ENCODE measurements around the gene MAMDC4. TPM values are rescaled to one million over a fixed set of nuclear protein-coding genes. Genes with fewer than 3 reads are reported as not detected.
A peak's percentile ranks its signal among the peaks of the same experiment; 100 is the strongest.
"Not testable (repeated sequence)": the region's sequence is repeated elsewhere in the genome, so short reads cannot be mapped to it uniquely, and the experiment has no call there.

The MAMDC4 gene
- total RNA-seq, 1 donor from 2014 or later, result 8.5 TPM

DNA sequence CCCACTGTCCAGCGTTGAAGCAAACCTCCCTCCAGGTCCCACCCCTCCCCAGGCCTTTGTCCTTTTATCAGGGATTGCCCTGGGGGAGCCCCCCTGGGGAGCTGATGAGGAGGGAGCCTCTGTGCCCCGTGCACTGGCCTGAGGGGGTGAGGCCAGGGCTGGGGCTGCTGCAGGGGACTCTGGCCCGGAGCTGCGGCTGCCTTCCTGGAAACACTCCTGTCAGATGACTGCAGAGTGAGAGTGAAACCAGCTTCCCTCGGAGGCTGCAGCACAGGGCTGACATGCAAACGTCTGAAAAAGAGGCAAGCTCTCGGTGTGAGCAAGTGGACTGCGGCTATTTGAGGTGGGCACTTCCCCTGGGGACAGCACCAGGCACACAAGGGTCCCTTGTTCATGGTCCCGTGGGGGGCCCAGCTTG, 29.6 kb downstream of the MAMDC4 start:
- Histone ChIP-seq H2AFZ (ENCODE audit: low read depth, low read length) (peak overlapping the region; percentile 63), H3K9ac (ENCODE audit: low read length) (no peak overlapping the region)
- peaks cover 7% of the 10 kb centered on the region for H3K4me1 Mint-ChIP-seq (ENCODE audit: low read depth, unreplicated experiment)

DNA sequence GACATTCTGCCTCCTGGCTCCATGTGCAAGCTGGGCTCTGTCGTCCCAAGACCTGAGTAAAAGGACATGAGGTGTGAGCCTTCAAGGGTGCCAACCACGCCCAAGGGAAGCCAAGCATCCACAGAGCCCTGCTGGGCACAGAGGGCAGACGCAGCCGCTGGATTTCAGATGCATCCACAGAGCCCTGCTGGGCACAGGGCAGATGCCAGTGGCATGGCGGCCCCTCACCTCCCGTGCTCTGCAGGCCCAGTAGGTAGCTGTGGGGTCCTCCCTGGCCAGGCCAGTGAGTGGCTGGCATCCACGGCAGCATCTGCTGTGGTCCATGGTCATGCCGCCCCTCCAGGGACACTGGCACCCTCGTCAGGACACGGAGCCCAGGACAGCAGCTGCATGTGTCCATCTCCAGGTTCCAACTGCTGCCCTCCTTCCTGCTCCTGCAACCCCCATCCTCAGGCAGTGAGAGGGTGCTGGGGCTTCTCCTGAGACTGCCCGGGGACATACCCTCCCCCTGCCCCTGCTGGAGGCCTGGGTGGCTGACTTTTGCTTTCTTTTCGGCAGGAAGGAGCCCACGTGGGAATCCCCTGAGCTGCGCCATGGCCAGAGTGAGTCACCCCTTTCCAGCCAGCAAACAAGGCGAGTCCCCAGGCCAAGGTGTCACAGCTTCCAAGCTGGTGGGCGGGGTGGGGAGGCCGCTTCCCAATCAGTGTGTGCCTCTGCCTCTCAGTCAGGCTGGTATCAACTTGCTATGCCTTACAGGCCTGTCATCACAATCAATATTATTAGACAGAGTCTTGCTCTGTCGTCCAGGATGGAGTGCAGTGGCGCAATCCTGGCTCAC, 30.2 kb downstream of the MAMDC4 start:
- FAIRE-seq (no peak), DNase-seq (ENCODE audit: low read depth) (peak; percentile 67)
- peaks cover 8% of the 10 kb centered on the region for H3K79me2 ChIP-seq (ENCODE audit: insufficient read depth, low read length)
- no peaks in the 10 kb centered on the region for H3K9me3 Mint-ChIP-seq (ENCODE audit: unreplicated experiment)
- H3K4me1 Mint-ChIP-seq (ENCODE audit: low read depth, unreplicated experiment), result peaks cover 9% of the 10 kb centered on the region
- no peaks in the 10 kb centered on the region for H3K27me3 Mint-ChIP-seq (ENCODE audit: low read depth, unreplicated experiment)
- no peaks in the 10 kb centered on the region for H3K9me3 ChIP-seq (ENCODE audit: insufficient read depth, low read depth, low read length)
- H3K36me3 Mint-ChIP-seq (ENCODE audit: low read depth, unreplicated experiment), result no peaks in the 10 kb centered on the region
- no peak overlapping the region for H3K27ac ChIP-seq (ENCODE audit: low read depth, low read length)
- H3K4me3 ChIP-seq (ENCODE audit: insufficient read depth, low read depth, low read length), result peak overlapping the region; percentile 3
- H3K9ac ChIP-seq (ENCODE audit: low read length), result peak overlapping the region; percentile 6
- TF ChIP-seq, protein P1, sequence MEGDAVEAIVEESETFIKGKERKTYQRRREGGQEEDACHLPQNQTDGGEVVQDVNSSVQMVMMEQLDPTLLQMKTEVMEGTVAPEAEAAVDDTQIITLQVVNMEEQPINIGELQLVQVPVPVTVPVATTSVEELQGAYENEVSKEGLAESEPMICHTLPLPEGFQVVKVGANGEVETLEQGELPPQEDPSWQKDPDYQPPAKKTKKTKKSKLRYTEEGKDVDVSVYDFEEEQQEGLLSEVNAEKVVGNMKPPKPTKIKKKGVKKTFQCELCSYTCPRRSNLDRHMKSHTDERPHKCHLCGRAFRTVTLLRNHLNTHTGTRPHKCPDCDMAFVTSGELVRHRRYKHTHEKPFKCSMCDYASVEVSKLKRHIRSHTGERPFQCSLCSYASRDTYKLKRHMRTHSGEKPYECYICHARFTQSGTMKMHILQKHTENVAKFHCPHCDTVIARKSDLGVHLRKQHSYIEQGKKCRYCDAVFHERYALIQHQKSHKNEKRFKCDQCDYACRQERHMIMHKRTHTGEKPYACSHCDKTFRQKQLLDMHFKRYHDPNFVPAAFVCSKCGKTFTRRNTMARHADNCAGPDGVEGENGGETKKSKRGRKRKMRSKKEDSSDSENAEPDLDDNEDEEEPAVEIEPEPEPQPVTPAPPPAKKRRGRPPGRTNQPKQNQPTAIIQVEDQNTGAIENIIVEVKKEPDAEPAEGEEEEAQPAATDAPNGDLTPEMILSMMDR (IDR thresholded peaks at IDR 0.05; ENCODE audit: insufficient read depth, low read depth, low read length), result no peak
- no peak for TF ChIP-seq EZH2 (IDR thresholded peaks at IDR 0.05; ENCODE audit: insufficient read depth, low read length)
- H3K27me3 ChIP-seq (ENCODE audit: insufficient read depth, low read length), result no peaks in the 10 kb centered on the region
- H3K36me3 ChIP-seq (ENCODE audit: insufficient read depth, low read length), result no peaks in the 10 kb centered on the region
- peak overlapping the region; percentile 50 for H3K4me3 Mint-ChIP-seq (ENCODE audit: unreplicated experiment)
- H3K27ac Mint-ChIP-seq (ENCODE audit: unreplicated experiment), result peak overlapping the region; percentile 26
- H2AFZ ChIP-seq (ENCODE audit: low read depth, low read length), result peak overlapping the region; percentile 63
- peak overlapping the region; percentile 73 for H3K4me2 ChIP-seq (ENCODE audit: low read length)
- peaks cover 2% of the 10 kb centered on the region for H4K20me1 ChIP-seq (ENCODE audit: insufficient read depth, low read length)
- H3K4me1 ChIP-seq (ENCODE audit: insufficient read depth, low read length), result peaks cover 15% of the 10 kb centered on the region

More for the DNA sequence above, 29.6 kb downstream of the MAMDC4 start:
- TF ChIP-seq EZH2 (IDR thresholded peaks at IDR 0.05; ENCODE audit: insufficient read depth, low read length), result no peak
- TF ChIP-seq, protein P1 (IDR thresholded peaks at IDR 0.05; ENCODE audit: insufficient read depth, low read depth, low read length), result no peak
- Histone ChIP-seq H3K27ac (ENCODE audit: low read depth, low read length) (no peak overlapping the region), H3K79me2 (ENCODE audit: insufficient read depth, low read length) (peaks cover 2% of the 10 kb centered on the region), H3K9me3 (ENCODE audit: insufficient read depth, low read depth, low read length) (no peaks in the 10 kb centered on the region), H3K4me3 (ENCODE audit: insufficient read depth, low read depth, low read length) (peak overlapping the region; percentile 3), H4K20me1 (ENCODE audit: insufficient read depth, low read length) (no peaks in the 10 kb centered on the region), H3K27me3 (ENCODE audit: insufficient read depth, low read length) (no peaks in the 10 kb centered on the region), H3K4me1 (ENCODE audit: insufficient read depth, low read length) (peaks cover 15% of the 10 kb centered on the region), H3K36me3 (ENCODE audit: insufficient read depth, low read length) (no peaks in the 10 kb centered on the region), H3K4me2 (ENCODE audit: low read length) (peak overlapping the region; percentile 73)
- FAIRE-seq (no peak), DNase-seq (ENCODE audit: low read depth) (no peak)
- peak overlapping the region; percentile 66 for H3K27ac Mint-ChIP-seq (ENCODE audit: unreplicated experiment)
- H3K36me3 Mint-ChIP-seq (ENCODE audit: low read depth, unreplicated experiment), result no peaks in the 10 kb centered on the region
- no peaks in the 10 kb centered on the region for H3K9me3 Mint-ChIP-seq (ENCODE audit: unreplicated experiment)
- H3K27me3 Mint-ChIP-seq (ENCODE audit: low read depth, unreplicated experiment), result no peaks in the 10 kb centered on the region
- H3K4me3 Mint-ChIP-seq (ENCODE audit: unreplicated experiment), result no peak overlapping the region

DNA sequence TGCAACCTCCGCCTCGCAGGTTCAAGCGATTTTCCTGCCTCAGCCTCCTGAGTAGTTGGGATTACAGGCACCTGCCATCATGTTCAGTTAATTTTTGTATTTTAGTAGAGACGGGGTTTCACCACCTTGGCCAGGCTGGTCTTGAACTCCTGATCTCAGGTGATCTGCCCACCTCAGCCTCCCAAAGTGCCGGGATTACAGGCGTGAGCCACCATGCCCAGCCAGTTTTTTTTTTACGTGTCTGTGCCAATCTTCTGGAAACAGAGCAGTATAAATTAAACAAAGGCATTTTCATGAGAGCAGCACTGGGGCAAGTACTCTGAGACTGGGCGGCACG, 30.8 kb downstream of the MAMDC4 start:
- not testable (repeated sequence) for FAIRE-seq; H3K9ac ChIP-seq (ENCODE audit: low read length); H3K9me3 ChIP-seq (ENCODE audit: insufficient read depth, low read depth, low read length); H3K4me3 ChIP-seq (ENCODE audit: insufficient read depth, low read depth, low read length); H3K27me3 Mint-ChIP-seq (ENCODE audit: low read depth, unreplicated experiment); H3K9me3 Mint-ChIP-seq (ENCODE audit: unreplicated experiment); H3K27ac ChIP-seq (ENCODE audit: low read depth, low read length); H3K27me3 ChIP-seq (ENCODE audit: insufficient read depth, low read length); DNase-seq (ENCODE audit: low read depth); H3K36me3 Mint-ChIP-seq (ENCODE audit: low read depth, unreplicated experiment); H4K20me1 ChIP-seq (ENCODE audit: insufficient read depth, low read length); H3K36me3 ChIP-seq (ENCODE audit: insufficient read depth, low read length)
- peaks cover 13% of the 10 kb centered on the region for H3K79me2 ChIP-seq (ENCODE audit: insufficient read depth, low read length)
- peaks cover 11% of the 10 kb centered on the region for H3K4me1 Mint-ChIP-seq (ENCODE audit: low read depth, unreplicated experiment)
- peaks cover 15% of the 10 kb centered on the region for H3K4me1 ChIP-seq (ENCODE audit: insufficient read depth, low read length)
- H3K4me2 ChIP-seq (ENCODE audit: low read length), result peak overlapping the region; percentile 73
- H3K4me3 Mint-ChIP-seq (ENCODE audit: unreplicated experiment), result peak overlapping the region; percentile 50
- peak overlapping the region; percentile 63 for H2AFZ ChIP-seq (ENCODE audit: low read depth, low read length)
- peak overlapping the region; percentile 26 for H3K27ac Mint-ChIP-seq (ENCODE audit: unreplicated experiment)

DNA sequence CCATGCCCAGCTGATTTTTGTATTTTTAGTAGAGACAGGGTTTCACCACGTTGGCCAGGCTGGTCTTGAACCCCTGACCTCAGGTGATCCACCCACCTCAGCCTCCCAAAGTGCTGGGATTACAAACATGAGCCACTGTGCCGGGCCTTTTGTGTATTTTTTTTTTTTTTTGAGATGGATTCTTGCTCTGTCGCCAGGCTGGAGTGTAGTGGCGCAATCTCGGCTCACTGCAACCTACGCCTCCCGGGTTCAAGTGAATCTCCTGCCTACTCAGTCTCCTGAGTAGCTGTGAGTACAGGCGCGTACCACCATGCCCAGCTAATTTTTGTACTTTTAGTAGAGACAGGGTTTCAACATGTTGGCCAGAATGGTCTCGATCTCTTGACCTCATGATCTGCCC, 31.5 kb downstream of the MAMDC4 start:
- H3K4me1 Mint-ChIP-seq (ENCODE audit: low read depth, unreplicated experiment), result peaks cover 11% of the 10 kb centered on the region
- H3K27ac ChIP-seq (ENCODE audit: low read depth, low read length); H3K9me3 Mint-ChIP-seq (ENCODE audit: unreplicated experiment); H3K9ac ChIP-seq (ENCODE audit: low read length); H3K27ac Mint-ChIP-seq (ENCODE audit: unreplicated experiment); H3K36me3 ChIP-seq (ENCODE audit: insufficient read depth, low read length); H3K4me3 Mint-ChIP-seq (ENCODE audit: unreplicated experiment); H3K4me2 ChIP-seq (ENCODE audit: low read length); H3K4me3 ChIP-seq (ENCODE audit: insufficient read depth, low read depth, low read length); DNase-seq (ENCODE audit: low read depth); H3K9me3 ChIP-seq (ENCODE audit: insufficient read depth, low read depth, low read length); FAIRE-seq; H3K27me3 ChIP-seq (ENCODE audit: insufficient read depth, low read length); H3K27me3 Mint-ChIP-seq (ENCODE audit: low read depth, unreplicated experiment); H4K20me1 ChIP-seq (ENCODE audit: insufficient read depth, low read length); H2AFZ ChIP-seq (ENCODE audit: low read depth, low read length); H3K36me3 Mint-ChIP-seq (ENCODE audit: low read depth, unreplicated experiment): not testable (repeated sequence)
- peaks cover 15% of the 10 kb centered on the region for H3K4me1 ChIP-seq (ENCODE audit: insufficient read depth, low read length)
- peaks cover 20% of the 10 kb centered on the region for H3K79me2 ChIP-seq (ENCODE audit: insufficient read depth, low read length)
